Ishikawa (cell line): Measurements from ENCODE around the gene SYT12.

Experiments
- FOXM1 ChIP-seq: IDR thresholded peaks from 2 replicates; pipeline ENCODE4 v1.6.1; 2012; ENCODE audit warnings: low read depth, borderline replicate concordance
- REST ChIP-seq: IDR thresholded peaks from 2 replicates; pipeline ENCODE4 v1.6.1; 2012; ENCODE audit warnings: low read depth, mild to moderate bottlenecking

- TF ChIP-seq FOXM1 (no peak), REST (no peak)
Observed at GRCh38 chr11:67026941-67027340, 4.0 kb downstream of the SYT12 start.
